OCI-M2 (cell line): ENCODE data around the gene MAN1B1.

Experiments used
- DNase-seq: peaks from one replicate; lab custom pipeline; 2025; ENCODE audit not compliant: unreplicated experiment; lab: John Stamatoyannopoulos, UW

MAN1B1 gene

DNA sequence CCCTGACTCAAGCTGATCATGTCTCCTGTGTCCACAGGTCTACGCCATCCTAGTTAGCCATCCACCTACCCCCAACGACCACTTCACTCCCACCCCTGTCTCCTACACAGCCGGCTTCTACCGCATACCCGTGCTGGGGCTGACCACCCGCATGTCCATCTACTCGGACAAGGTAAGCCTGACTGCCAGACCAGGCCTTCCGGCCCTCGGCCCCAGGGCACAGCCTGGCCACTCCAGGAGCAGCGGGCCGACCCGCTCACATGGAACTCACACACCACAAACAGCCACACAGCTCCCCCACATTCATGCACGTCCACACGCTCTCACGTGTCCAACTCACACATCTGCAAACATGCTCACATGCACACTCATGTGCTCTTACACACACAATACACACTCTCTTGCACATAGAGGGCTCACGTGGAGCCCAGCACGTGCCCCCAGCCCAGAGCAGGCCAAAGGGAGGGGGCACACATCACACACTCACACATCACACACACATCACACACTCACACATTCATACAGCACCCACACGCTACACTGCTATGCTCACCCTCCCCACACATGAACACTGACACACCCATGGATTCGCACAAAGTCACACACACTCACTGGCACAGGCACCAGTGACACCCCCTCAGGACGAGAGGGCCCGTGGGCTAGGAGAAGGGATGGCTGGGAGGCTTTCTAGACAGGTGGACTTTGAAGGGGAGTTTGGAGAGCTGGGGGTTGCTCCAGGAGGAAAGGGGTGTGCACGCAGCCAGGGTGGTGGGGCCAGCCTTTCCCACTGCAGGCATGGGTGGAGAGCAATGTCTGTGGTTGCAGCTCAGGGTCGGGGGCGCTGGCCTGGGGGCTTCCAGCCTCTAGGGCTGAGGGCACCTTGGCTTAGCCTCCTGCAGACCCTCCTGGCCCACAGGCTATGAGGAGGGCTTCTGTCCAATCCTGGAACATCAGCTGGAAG is 55.5 kb downstream of the MAN1B1 start:
- DNase-seq = no peak

GRCh38 chr9:137143459-137143858 is 56.7 kb downstream of the MAN1B1 start:
- DNase-seq = no peak

DNA sequence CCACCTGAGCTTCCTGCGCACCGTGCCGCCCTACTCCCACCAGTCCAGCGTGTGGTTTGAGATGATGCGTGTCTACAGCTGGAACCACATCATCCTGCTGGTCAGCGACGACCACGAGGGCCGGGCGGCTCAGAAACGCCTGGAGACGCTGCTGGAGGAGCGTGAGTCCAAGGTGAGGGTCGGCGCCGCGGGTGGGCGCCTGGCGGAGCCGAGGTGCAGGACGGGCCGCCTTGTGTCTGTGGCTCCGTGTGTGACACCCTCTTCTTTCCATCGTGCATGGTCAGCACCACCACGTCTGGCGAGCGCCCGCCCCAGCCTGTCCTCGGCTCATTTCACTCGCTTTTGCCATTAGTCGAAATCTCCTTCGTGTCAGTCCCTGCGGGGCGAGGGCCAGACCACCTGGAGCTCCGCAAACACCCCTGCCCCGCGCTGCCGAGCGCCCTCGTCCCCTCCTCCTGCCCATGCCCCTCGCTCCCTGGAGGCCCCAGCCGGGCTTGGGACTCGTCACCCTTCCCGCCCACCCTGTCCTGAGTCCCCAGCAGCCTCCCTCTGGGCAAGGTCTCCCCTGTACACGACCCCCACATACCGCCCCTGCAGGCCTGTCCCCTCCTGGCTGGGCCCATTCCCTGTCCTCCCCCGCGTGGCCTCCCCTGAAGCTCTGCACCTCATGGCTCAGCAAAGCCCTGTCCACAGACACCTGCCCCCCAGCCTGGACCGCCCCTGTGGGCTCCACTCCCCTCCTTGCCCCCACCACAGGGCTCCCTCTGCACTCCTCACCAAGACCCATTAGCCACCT is 59.1 kb downstream of the MAN1B1 start:
- no peak for DNase-seq

DNA sequence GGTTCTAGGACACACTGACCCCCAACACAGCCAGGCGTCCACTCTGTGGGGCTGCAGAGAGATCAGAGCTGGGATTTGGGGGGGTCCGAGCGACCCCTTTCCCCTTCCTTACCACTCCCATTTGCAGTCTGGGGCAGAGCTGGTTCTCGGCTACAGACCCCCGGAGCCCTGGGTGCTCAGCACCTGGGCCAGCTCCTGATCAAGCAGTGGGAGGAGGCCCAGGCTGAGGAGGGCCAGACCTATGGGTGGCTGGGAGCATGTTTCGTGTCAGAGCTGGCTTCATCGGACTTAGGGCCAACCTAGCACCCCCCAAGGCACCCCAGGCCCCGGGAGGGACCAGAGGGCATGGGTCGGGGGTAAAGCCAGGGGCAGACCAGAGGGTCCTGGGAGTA is 59.7 kb downstream of the MAN1B1 start:
- no peak for DNase-seq

DNA sequence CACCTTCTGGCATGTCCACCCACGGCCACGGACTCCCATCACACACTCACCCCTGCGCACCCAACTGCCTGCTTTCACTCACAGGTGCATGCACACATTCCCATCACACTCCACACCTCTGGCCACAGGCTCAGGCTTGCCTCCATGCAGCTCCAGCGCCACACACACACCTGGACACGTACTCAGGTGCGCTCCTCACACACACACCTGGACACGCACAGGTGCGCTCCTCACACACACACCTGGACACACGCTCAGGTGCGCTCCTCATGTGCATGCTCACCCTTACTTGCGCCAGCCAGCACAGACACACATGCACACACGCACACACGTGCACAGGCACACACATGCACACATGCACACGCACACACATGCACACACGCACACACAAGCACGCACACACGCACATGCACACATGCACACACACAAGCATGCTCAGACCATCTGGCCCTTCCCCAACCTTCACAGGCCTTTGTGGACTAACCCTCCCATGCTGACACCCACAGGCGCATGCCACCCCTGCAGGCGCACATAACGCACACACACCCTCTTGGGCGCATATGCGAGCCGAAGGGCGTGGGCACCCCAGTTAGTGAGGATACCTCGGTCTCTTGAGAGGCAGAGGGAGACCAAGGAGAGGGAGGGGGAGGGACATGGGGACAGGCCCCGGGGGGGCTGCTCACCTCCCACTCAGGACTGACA is 60.5 kb downstream of the MAN1B1 start:
- DNase-seq = no peak

- no peak for DNase-seq
Measured at GRCh38 chr9:137147793-137148160, 61.0 kb downstream of the MAN1B1 start.

- DNase-seq = no peak
Measured at GRCh38 chr9:137148242-137148641, 61.5 kb downstream of the MAN1B1 start.

DNA sequence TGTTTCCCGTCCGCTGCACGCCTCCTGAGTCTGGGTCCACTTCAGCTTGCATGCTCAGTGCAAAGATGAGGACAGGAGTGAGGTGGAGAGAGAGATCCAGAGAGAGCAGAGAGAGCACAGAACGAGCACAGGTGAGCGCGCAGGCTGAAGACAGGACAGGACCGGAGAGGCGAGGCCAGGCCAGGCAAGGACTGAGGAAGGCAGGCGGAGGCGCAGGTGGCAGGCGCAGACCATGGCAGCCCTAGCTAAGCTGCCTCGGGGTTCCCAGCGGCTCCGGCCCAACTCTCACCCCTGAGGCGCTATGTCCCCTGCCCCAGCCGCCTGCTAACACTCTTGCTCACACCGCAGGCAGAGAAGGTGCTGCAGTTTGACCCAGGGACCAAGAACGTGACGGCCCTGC is 61.9 kb downstream of the MAN1B1 start:
- DNase-seq = no peak

GRCh38 chr9:137149363-137149762 is 62.6 kb downstream of the MAN1B1 start:
- DNase-seq = no peak

DNA sequence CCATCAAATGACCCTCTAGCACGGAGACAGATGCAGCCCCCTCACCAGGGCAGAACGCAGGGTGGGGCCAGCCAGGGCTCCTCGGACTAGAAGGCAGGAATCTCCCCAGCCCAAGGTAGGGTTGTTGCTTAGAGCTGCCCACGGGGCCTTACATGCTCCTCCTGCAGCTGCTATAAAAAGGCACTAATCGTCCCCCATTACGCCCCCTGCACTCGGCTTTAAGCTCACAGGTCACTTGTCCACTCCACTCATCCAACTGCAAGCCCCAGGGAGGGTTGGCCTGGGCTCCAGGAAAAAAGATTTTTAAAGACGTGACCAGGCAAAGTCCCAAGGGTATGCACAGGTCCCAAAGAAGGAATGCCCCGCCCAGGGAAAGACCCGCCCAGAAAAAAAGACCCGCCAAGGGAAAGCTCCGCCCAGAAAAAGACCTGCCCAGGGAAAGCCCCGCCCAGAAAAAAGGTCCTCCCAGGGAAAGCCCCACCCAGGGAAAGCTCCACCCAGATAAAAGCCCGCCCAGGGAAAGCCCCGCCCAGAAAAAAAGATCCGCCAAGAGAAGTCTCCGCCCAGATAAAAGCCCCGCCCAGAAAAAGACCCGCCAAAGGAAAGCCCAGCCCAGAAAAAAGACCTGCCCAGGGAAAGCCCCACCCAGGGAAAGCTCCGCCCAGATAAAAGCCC is 63.3 kb downstream of the MAN1B1 start:
- peak; percentile 88 for DNase-seq

DNA sequence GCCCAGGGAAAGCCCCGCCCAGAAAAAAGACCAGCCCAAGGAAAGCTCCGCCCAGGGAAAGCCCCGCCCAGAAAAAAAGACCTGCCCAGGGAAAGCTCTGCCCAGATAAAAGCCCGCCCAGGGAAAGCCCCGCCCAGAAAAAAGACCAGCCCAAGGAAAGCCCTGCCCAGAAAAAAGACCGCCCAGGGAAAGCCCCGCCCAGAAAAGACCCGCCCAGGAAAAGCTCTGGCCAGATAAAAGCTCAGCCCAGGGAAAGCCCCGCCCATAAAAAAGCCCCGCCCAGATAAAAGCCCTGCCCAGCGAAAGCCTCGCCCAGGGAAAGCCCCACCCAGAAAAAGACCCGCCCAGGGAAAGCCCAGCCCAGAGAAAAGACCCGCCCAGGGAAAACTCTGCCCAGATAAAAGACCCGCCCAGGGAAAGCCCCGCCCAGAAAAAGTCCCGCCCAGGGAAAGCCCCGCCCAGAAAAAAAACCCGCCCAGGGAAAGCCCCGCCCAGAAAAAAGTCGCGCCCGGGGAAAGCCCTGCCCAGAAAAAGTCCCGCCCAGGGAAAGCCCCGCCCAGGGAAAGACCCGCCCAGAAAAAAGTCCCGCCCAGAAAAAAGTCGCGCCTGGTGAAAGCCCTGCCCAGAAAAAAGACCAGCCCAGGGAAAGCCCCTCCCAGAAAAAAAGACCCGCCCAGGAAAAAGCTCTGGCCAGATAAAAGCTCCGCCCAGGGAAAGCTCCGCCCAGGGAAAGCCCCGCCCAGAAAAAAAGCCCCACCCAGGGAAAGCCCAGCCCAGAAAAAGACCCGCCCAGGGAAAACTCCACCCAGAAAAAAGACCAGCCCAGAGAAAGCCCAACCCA is 64.1 kb downstream of the MAN1B1 start:
- DNase-seq = peak; percentile 88

GRCh38 chr9:137152844-137153405 is 66.1 kb downstream of the MAN1B1 start:
- DNase-seq = no peak

- DNase-seq = no peak
Measured at GRCh38 chr9:137156567-137157375, 70.0 kb downstream of the MAN1B1 start.

DNA sequence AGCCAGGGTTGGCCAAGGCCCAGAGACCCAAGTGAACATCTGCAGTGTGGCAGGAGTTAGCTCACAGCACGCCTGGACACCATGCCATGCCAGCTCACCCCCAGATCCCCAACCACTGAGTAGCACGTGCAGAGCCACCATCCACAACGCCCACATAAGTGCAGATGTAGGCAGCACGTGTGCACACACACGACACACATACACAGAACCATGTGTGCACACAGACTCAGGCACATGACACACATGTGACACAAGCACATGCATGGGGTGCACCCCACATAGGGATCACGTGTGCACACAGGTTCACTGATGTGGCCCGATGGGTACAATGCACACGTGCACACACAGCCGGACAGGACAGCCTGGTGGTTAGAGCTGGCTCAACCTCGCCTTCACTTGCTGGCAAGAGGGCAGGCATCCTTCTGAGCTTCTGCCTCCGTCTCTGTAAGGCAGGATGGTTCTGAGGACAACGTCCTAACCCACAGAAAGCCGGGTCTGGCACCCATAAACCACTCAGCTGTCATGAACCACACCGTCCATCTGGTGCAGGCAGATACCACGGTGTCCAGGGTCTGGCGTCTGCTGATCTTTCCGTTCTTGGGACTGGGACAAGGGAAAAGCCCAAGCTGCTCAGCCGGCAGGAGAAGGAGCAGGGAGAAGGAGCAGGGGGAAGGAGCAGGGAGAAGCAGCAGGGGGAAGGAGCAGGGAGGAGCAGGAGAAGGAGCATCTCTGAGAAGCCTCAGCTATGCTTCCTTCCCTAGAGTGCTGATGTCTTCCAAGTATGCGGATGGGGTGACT is 71.0 kb downstream of the MAN1B1 start:
- no peak for DNase-seq

GRCh38 chr9:137158625-137159024 is 71.8 kb downstream of the MAN1B1 start:
- no peak for DNase-seq
